ENCODE measurements around the gene XRN1. TPM values are rescaled to one million over a fixed set of nuclear protein-coding genes. Genes with fewer than 3 reads are reported as not detected.

The XRN1 gene, protein sequence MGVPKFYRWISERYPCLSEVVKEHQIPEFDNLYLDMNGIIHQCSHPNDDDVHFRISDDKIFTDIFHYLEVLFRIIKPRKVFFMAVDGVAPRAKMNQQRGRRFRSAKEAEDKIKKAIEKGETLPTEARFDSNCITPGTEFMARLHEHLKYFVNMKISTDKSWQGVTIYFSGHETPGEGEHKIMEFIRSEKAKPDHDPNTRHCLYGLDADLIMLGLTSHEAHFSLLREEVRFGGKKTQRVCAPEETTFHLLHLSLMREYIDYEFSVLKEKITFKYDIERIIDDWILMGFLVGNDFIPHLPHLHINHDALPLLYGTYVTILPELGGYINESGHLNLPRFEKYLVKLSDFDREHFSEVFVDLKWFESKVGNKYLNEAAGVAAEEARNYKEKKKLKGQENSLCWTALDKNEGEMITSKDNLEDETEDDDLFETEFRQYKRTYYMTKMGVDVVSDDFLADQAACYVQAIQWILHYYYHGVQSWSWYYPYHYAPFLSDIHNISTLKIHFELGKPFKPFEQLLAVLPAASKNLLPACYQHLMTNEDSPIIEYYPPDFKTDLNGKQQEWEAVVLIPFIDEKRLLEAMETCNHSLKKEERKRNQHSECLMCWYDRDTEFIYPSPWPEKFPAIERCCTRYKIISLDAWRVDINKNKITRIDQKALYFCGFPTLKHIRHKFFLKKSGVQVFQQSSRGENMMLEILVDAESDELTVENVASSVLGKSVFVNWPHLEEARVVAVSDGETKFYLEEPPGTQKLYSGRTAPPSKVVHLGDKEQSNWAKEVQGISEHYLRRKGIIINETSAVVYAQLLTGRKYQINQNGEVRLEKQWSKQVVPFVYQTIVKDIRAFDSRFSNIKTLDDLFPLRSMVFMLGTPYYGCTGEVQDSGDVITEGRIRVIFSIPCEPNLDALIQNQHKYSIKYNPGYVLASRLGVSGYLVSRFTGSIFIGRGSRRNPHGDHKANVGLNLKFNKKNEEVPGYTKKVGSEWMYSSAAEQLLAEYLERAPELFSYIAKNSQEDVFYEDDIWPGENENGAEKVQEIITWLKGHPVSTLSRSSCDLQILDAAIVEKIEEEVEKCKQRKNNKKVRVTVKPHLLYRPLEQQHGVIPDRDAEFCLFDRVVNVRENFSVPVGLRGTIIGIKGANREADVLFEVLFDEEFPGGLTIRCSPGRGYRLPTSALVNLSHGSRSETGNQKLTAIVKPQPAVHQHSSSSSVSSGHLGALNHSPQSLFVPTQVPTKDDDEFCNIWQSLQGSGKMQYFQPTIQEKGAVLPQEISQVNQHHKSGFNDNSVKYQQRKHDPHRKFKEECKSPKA (N-terminal part only)
- total RNA-seq (10 to 100 TPM; 50.9 to 71.8 TPM), polyA plus RNA-seq (1 to 10 TPM; 6.3 to 9.0 TPM)
- long read RNA-seq, donor 1, partial matches to known transcripts, result 17 of 20 reads
- long read RNA-seq, donor 1, other reads (novel, unspliced or antisense), result 3 of 20 reads
- long read RNA-seq, donor 2, partial matches to known transcripts, result 11 of 17 reads
- long read RNA-seq, donor 2, other reads (novel, unspliced or antisense), result 6 of 17 reads

DNA sequence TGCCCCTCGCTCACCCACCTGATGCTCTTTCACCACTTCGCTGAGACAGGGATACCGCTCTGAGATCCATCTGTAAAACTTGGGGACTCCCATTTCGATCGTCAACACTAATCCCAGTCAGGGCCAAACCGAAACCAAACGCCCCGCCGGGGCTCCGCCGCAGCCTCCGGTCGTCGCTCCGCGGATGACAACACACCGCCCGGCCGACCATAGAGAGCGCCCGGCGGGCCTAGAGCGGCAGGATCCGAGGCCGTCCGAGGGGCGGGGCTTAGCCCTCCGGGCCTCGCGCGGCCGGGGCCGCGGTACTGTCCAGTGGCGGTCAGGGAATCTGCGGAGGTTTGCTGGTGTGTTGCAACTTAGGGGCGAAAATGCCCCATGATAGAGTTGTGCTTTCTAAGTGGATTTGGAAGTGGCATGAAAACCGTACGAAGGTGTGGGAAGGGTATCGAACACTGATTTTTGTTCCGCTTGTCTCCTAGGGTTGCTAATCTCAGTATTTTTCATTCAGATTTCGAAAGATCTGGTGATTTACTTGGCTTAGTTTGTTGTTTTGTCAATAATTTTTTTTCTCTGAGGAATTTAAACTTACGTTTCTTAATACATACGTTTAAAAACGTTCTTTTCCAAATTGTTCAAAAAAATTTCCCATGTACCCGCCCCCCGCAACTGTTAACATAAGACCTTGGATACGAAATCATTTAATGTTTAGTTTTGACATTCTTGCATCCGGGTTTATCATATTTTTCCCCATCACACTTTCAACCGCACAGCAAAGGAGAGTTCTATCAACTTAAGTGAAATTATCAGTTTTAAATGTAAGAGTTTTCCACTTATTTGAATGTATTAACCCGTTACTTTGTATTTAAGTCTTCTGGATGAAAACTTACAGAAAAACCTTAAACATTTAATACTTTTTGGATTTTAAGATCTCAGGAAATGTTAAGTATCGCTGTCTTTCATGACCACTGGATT is at the start of gene XRN1:
Gene XRN1, minus strand, starts transcription at position 186 of the 972 bp plus-strand sequence. Its CDS starts 93 bp downstream, at position 93.
- intact Hi-C loops (cut with DNase I), result loop anchor here in 1 of 2 donors (5.0 kb wide), 2 partner anchors 129 to 274 kb away; partner anchors contain the start of genes ATR and TRPC1
- Histone ChIP-seq H3K27me3 (ENCODE audit: control insufficient read depth in 1 of 2, insufficient read depth in 2 of 2, low read length in 1 of 2) (no peaks in the 10 kb centered on the region), H3K9me3 (ENCODE audit: control insufficient read depth, low read length) (no peaks in the 10 kb centered on the region), H3K36me3 (ENCODE audit: control insufficient read depth in 1 of 2, insufficient read depth in 2 of 2, low read length in 1 of 2) (peaks cover 0 to 3% of the 10 kb centered on the region in 2 donors), H3K4me3 (ENCODE audit: low read length in 2 of 2) (peak within 1 kb of the TSS; percentile 94 to 98), H3K4me1 (ENCODE audit: control insufficient read depth in 1 of 2, insufficient read depth in 2 of 2, low read length in 2 of 2) (peaks cover 3 to 8% of the 10 kb centered on the region in 2 donors), H3K27ac (ENCODE audit: low read depth in 1 of 2, low read length in 2 of 2) (peak within 1 kb of the TSS; percentile 51 to 92)
- 4% methylated on average over 52 of the region's 52 CpGs for WGBS, 2 donors
- ATAC-seq (ENCODE audit: low FRiP score), result peak; percentile 100
- peak; percentile 98 to 99 for DNase-seq

- no peaks in the 10 kb centered on the region for H3K9me3 ChIP-seq (ENCODE audit: control insufficient read depth, low read length)
- DNase-seq (no peak), ATAC-seq (ENCODE audit: low FRiP score) (no peak)
- H3K27me3 ChIP-seq (ENCODE audit: control insufficient read depth in 1 of 2, insufficient read depth in 2 of 2, low read length in 1 of 2), result no peaks in the 10 kb centered on the region
- no peak overlapping the region for H3K4me3 ChIP-seq (ENCODE audit: low read length in 2 of 2)
- 81 to 97% methylated on average over 3 of the region's 3 CpGs for WGBS, 2 donors
- H3K4me1 ChIP-seq (ENCODE audit: control insufficient read depth in 1 of 2, insufficient read depth in 2 of 2, low read length in 2 of 2), result no peaks in the 10 kb centered on the region
- H3K36me3 ChIP-seq (ENCODE audit: control insufficient read depth in 1 of 2, insufficient read depth in 2 of 2, low read length in 1 of 2), result peaks cover 2 to 4% of the 10 kb centered on the region in 2 donors
- intact Hi-C loops (cut with DNase I), result no loop called here
- H3K27ac ChIP-seq (ENCODE audit: low read depth in 1 of 2, low read length in 2 of 2), result no peak overlapping the region
These were observed 47.3 kb upstream of the XRN1 start for GRCh38 chr3:142495103-142495502.

GRCh38 chr3:142492184-142492583 is 44.3 kb upstream of the XRN1 start:
- WGBS, 2 donors, result 94 to 95% methylated on average over 2 of the region's 2 CpGs
- no peak for ATAC-seq (ENCODE audit: low FRiP score)
- Histone ChIP-seq H3K9me3 (ENCODE audit: control insufficient read depth, low read length) (no peaks in the 10 kb centered on the region), H3K36me3 (ENCODE audit: control insufficient read depth in 1 of 2, insufficient read depth in 2 of 2, low read length in 1 of 2) (peaks cover 4% of the 10 kb centered on the region in 2 donors), H3K4me3 (ENCODE audit: low read length in 2 of 2) (no peak overlapping the region), H3K4me1 (ENCODE audit: control insufficient read depth in 1 of 2, insufficient read depth in 2 of 2, low read length in 2 of 2) (no peaks in the 10 kb centered on the region), H3K27ac (ENCODE audit: low read depth in 1 of 2, low read length in 2 of 2) (no peak overlapping the region), H3K27me3 (ENCODE audit: control insufficient read depth in 1 of 2, insufficient read depth in 2 of 2, low read length in 1 of 2) (no peaks in the 10 kb centered on the region)
- intact Hi-C loops (cut with DNase I), result no loop called here
- no peak for DNase-seq

DNA sequence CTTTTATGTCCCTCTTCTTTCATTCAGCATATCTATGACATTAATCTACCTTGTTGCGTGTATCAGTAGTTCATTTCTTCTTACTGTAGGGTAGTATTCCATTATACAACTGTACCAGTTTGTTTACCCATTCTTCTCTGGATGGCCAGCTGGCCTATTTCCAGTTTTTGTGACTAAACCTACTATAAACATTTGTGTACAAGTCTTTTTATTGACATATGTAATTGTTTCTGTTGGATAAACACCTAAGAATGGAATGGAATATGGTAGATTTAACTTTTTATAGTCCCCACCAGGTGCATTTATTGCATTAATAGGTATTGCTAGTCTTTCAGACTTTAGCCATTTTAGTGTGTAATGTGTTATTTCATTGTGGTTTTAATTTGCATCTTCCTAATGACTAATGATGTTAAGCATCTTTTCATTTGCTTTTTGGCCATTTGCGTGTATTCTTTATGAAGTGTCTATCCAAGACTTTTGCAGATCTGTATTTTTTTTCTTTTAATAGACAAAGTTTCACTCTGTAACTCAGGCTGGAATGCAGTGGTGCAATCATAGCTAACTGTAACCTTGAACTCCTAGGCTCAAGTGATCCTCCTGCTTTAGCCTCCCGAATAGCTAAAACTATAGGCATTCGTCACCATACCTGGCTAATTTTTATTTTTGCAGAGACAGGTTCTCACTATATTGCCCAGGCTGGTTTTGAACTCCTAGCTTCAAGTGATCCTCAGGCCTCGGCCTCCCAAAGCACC is 41.9 kb upstream of the XRN1 start:
- DNase-seq, result no peak
- intact Hi-C loops (cut with DNase I), result no loop called here
- ATAC-seq (ENCODE audit: low FRiP score), result no peak
- no peaks in the 10 kb centered on the region for H3K27me3 ChIP-seq (ENCODE audit: control insufficient read depth in 1 of 2, insufficient read depth in 2 of 2, low read length in 1 of 2)
- 96 to 97% methylated on average over 5 of the region's 5 CpGs for WGBS, 2 donors
- peaks cover 4% of the 10 kb centered on the region in 2 donors for H3K36me3 ChIP-seq (ENCODE audit: control insufficient read depth in 1 of 2, insufficient read depth in 2 of 2, low read length in 1 of 2)
- H3K27ac ChIP-seq (ENCODE audit: low read depth in 1 of 2, low read length in 2 of 2), result no peak overlapping the region
- no peaks in the 10 kb centered on the region for H3K9me3 ChIP-seq (ENCODE audit: control insufficient read depth, low read length)
- no peaks in the 10 kb centered on the region for H3K4me1 ChIP-seq (ENCODE audit: control insufficient read depth in 1 of 2, insufficient read depth in 2 of 2, low read length in 2 of 2)
- H3K4me3 ChIP-seq (ENCODE audit: low read length in 2 of 2), result no peak overlapping the region

DNA sequence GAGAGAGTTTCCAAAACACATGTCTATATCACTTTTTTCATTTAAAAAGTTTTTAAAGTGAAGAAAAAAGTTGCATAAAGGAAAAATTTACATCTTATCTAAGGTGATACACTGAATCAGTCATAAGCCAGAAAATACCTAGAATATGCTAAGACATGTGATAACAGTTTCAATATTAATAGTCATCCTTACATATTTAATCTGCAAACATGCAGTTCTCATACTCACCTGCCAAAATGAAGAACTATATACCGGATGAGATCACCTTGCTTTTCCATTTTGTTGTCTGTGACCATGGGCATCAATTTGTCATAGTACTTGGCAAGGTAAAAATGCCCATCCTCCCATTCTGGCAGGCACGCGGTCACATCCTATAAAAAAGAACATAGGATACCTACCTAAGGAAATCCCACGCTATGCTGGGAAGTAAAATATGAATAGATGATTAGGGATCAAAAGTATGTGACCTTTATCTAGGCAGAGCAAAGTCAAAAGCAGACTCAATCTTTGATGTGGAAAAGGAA is 37.1 kb upstream of the XRN1 start:
- H3K4me3 ChIP-seq (ENCODE audit: low read length in 2 of 2), result no peak overlapping the region
- no peaks in the 10 kb centered on the region for H3K4me1 ChIP-seq (ENCODE audit: control insufficient read depth in 1 of 2, insufficient read depth in 2 of 2, low read length in 2 of 2)
- no peak for DNase-seq
- no peak overlapping the region for H3K27ac ChIP-seq (ENCODE audit: low read depth in 1 of 2, low read length in 2 of 2)
- H3K27me3 ChIP-seq (ENCODE audit: control insufficient read depth in 1 of 2, insufficient read depth in 2 of 2, low read length in 1 of 2), result no peaks in the 10 kb centered on the region
- ATAC-seq (ENCODE audit: low FRiP score), result no peak
- H3K9me3 ChIP-seq (ENCODE audit: control insufficient read depth, low read length), result peaks cover 3% of the 10 kb centered on the region
- 96 to 97% methylated on average over 4 of the region's 4 CpGs for WGBS, 2 donors
- intact Hi-C loops (cut with DNase I), result no loop called here
- peaks cover 0 to 2% of the 10 kb centered on the region in 2 donors for H3K36me3 ChIP-seq (ENCODE audit: control insufficient read depth in 1 of 2, insufficient read depth in 2 of 2, low read length in 1 of 2)

GRCh38 chr3:142481196-142481595 is 33.4 kb upstream of the XRN1 start:
- intact Hi-C loops (cut with DNase I), result no loop called here
- WGBS, 2 donors, result 97 to 98% methylated on average over 2 of the region's 2 CpGs
- no peaks in the 10 kb centered on the region for H3K4me1 ChIP-seq (ENCODE audit: control insufficient read depth in 1 of 2, insufficient read depth in 2 of 2, low read length in 2 of 2)
- no peaks in the 10 kb centered on the region for H3K27me3 ChIP-seq (ENCODE audit: control insufficient read depth in 1 of 2, insufficient read depth in 2 of 2, low read length in 1 of 2)
- H3K4me3 ChIP-seq (ENCODE audit: low read length in 2 of 2), result no peak overlapping the region
- H3K27ac ChIP-seq (ENCODE audit: low read depth in 1 of 2, low read length in 2 of 2), result no peak overlapping the region
- H3K9me3 ChIP-seq (ENCODE audit: control insufficient read depth, low read length), result peaks cover 3% of the 10 kb centered on the region
- DNase-seq (no peak), ATAC-seq (ENCODE audit: low FRiP score) (no peak)
- H3K36me3 ChIP-seq (ENCODE audit: control insufficient read depth in 1 of 2, insufficient read depth in 2 of 2, low read length in 1 of 2), result no peaks in the 10 kb centered on the region

DNA sequence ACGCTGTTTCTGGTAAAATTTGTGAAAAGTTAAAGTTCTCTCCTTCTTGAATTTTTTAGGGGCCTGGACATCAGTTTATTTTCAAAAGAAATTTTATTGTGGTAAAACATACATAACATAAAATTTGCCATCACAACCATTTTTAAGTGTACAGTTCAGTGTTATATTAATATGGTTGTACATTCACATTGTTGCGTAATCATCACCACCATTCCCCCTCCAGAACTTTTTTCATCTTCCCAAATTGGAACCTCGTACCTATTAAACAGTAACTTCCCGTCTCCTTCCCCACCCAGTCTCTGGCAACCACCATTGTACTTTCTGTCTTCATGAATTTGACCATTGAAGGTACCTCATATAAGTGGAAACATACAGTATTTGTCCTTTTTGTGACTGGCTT is 23.0 kb upstream of the XRN1 start:
- DNase-seq (no peak), ATAC-seq (ENCODE audit: low FRiP score) (no peak)
- no peaks in the 10 kb centered on the region for H3K4me1 ChIP-seq (ENCODE audit: control insufficient read depth in 1 of 2, insufficient read depth in 2 of 2, low read length in 2 of 2)
- no peaks in the 10 kb centered on the region for H3K9me3 ChIP-seq (ENCODE audit: control insufficient read depth, low read length)
- no peaks in the 10 kb centered on the region for H3K36me3 ChIP-seq (ENCODE audit: control insufficient read depth in 1 of 2, insufficient read depth in 2 of 2, low read length in 1 of 2)
- no peak overlapping the region for H3K4me3 ChIP-seq (ENCODE audit: low read length in 2 of 2)
- no peaks in the 10 kb centered on the region for H3K27me3 ChIP-seq (ENCODE audit: control insufficient read depth in 1 of 2, insufficient read depth in 2 of 2, low read length in 1 of 2)
- WGBS, 2 donors, result 95% methylated on average over 4 of the region's 4 CpGs
- intact Hi-C loops (cut with DNase I), result no loop called here
- no peak overlapping the region for H3K27ac ChIP-seq (ENCODE audit: low read depth in 1 of 2, low read length in 2 of 2)

Data from aorta (tissue), 5 donors.